OCI-LY3 (cell line): Measurements from ENCODE around the gene RESF1.

Experiments used
- H2AFZ ChIP-seq: fragments of 200-600, 300-600 bp; shearing (Covaris generic); 2 replicates; pipeline ENCODE4 v1.6.0; 2014; ENCODE audit warnings: antibody characterized with exemption, low read depth, low read length
- H3K27ac ChIP-seq: fragments of 200-600, 300-600 bp; sonication (generic); 2 replicates; pipeline ENCODE4 v1.5.1; 2014; ENCODE audit warnings: mild to moderate bottlenecking, low read length, moderate library complexity, mixed read lengths
- H3K27me3 ChIP-seq: fragments of 200-600, 300-600 bp; sonication (generic); 2 replicates; pipeline ENCODE4 v1.6.1; 2014; ENCODE audit warnings: low read depth, low read length, mixed read lengths
- H3K36me3 ChIP-seq: fragments of 200-600, 300-600 bp; sonication (generic); replicated peaks from 2 replicates; pipeline ENCODE3; 2014; ENCODE audit warnings: low read depth, low read length, mixed read lengths
- H3K4me1 ChIP-seq: fragments of 300-600, 200-600 bp; sonication (generic); 2 replicates; pipeline ENCODE4 v1.6.1; 2014; ENCODE audit warnings: low read length, mixed read lengths
- H3K4me2 ChIP-seq: fragments of 200-600, 300-600 bp; sonication (generic); 2 replicates; pipeline ENCODE4 v1.6.1; 2014; ENCODE audit warnings: low read length, mixed read lengths
- H3K4me3 ChIP-seq: fragments of 300-600, 200-600 bp; sonication (generic); 2 replicates; pipeline ENCODE4 v1.5.1; 2014; ENCODE audit warnings: antibody characterized with exemption, mild to moderate bottlenecking, low read length, moderate library complexity
- H3K79me2 ChIP-seq: fragments of 300-600, 200-600 bp; shearing (Covaris generic); 2 replicates; pipeline ENCODE4 v1.6.1; 2014; ENCODE audit warnings: mild to moderate bottlenecking, low read length, mixed read lengths
- H3K9ac ChIP-seq: fragments of 300-600, 200-600 bp; shearing (Covaris generic); 2 replicates; pipeline ENCODE4 v1.6.0; 2014; ENCODE audit warnings: mild to moderate bottlenecking, low read length, moderate library complexity
- H3K9me3 ChIP-seq: fragments of 200-600, 300-600 bp; shearing (Covaris generic); 2 replicates; pipeline ENCODE4 v1.6.1; 2014; ENCODE audit warnings: low read length, mixed read lengths; ENCODE audit not compliant: insufficient read depth
- H4K20me1 ChIP-seq: fragments of 200-600, 300-600 bp; sonication (generic); 2 replicates; pipeline ENCODE4 v1.6.1; 2016; ENCODE audit warnings: low read length, mixed read lengths; ENCODE audit not compliant: insufficient read depth
- EZH2phosphoT487 ChIP-seq: fragments of 200-600 bp; shearing (Covaris generic); IDR thresholded peaks from 2 replicates; pipeline ENCODE4 v1.6.1; 2018; ENCODE audit warnings: antibody characterized with exemption, mixed run types, low read depth
- TF ChIP-seq, protein P1 (sequence below): fragments of 200-600, 300-600 bp; sonication (generic); IDR thresholded peaks from 2 replicates; pipeline ENCODE4 v1.5.1; 2014; ENCODE audit warnings: antibody characterized with exemption, low read length, low read depth

The RESF1 gene

DNA sequence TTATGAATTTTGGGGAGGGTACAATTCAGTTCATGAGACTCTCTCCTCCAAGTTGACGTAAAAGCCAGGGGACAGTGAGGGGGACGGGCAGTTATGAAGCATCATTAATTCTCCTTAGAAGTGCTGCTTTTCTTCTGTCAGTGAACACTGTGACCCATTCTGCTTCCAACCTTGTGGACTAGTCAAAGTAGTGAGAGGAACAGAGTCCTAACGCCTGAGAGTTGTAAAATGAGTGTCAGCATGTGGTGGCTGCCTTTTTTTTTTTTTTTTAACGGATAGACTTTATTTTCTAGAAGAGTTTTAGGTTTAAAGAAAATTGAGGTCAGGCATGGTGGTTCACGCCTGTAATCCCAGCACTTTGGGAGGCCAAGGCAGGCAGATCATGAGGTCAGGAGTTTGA lies 15.5 kb downstream of the RESF1 start:
- peaks cover 64% of the 10 kb centered on the region for H3K79me2 ChIP-seq
- peaks cover 88% of the 10 kb centered on the region for H3K36me3 ChIP-seq

DNA sequence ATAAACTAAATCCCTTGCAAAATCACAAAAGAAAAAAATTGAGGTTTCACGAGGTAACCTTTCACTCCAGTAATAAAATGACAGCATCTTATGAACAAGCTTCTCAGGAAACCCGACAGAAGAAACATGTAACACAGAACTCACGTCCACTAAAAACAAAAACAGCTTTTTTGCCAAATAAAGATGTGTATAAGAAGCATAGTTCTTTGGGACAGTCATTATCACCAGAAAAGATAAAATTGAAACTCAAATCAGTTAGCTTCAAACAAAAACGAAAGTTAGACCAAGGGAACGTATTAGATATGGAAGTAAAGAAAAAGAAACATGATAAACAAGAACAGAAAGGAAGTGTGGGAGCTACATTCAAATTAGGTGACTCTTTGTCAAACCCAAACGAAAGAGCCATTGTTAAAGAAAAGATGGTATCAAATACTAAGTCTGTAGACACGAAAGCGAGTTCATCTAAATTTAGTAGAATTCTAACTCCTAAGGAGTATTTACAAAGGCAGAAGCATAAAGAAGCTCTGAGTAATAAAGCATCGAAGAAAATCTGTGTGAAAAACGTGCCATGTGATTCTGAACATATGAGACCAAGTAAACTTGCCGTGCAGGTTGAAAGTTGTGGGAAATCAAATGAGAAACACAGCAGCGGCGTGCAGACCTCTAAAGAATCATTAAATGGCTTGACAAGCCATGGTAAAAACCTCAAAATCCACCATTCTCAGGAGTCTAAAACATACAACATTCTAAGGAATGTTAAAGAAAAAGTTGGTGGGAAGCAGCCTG lies 25.8 kb downstream of the RESF1 start:
- peaks cover 20% of the 10 kb centered on the region for H3K9me3 ChIP-seq

More for the DNA sequence above, 15.5 kb downstream of the RESF1 start:
- Histone ChIP-seq H3K27ac (no peak overlapping the region), H3K4me3 (no peak overlapping the region), H2AFZ (no peak overlapping the region), H3K9ac (no peak overlapping the region), H3K4me1 (no peaks in the 10 kb centered on the region), H3K4me2 (no peak overlapping the region), H4K20me1 (peaks cover 5% of the 10 kb centered on the region; the same call in 1 of the 2 replicates), H3K27me3 (no peaks in the 10 kb centered on the region), H3K9me3 (peaks cover 13% of the 10 kb centered on the region; the same call in 1 of the 2 replicates)
- TF ChIP-seq, protein P1, sequence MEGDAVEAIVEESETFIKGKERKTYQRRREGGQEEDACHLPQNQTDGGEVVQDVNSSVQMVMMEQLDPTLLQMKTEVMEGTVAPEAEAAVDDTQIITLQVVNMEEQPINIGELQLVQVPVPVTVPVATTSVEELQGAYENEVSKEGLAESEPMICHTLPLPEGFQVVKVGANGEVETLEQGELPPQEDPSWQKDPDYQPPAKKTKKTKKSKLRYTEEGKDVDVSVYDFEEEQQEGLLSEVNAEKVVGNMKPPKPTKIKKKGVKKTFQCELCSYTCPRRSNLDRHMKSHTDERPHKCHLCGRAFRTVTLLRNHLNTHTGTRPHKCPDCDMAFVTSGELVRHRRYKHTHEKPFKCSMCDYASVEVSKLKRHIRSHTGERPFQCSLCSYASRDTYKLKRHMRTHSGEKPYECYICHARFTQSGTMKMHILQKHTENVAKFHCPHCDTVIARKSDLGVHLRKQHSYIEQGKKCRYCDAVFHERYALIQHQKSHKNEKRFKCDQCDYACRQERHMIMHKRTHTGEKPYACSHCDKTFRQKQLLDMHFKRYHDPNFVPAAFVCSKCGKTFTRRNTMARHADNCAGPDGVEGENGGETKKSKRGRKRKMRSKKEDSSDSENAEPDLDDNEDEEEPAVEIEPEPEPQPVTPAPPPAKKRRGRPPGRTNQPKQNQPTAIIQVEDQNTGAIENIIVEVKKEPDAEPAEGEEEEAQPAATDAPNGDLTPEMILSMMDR = no peak
- TF ChIP-seq EZH2phosphoT487 = no peak

DNA sequence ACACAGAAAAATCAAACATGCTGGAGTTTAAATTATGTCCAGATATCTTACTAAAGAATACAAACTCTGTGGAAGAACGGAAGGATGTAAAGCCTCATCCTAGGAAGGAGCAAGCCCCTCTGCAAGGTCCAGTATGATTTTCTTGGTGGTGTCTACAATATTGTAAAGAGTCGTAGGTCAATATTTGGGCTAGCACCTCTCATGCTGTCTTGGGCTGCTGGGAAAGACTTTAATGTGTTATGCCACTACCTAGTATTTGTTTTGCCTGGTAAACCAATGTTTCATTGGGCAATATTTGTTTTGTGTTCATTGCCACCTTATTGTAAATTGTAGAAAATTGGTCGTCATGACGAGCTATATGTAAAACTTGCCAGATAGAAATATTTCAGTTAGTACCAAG lies 26.6 kb downstream of the RESF1 start:
- Histone ChIP-seq H4K20me1 (0 out of 2 replicates have a peak, but pooled peaks cover 3% of the 10 kb centered on the region), H3K27ac (no peak overlapping the region), H3K4me3 (no peak overlapping the region), H3K27me3 (no peaks in the 10 kb centered on the region), H3K4me1 (peaks cover 14% of the 10 kb centered on the region), H3K9me3 (peaks cover 20% of the 10 kb centered on the region), H3K4me2 (no peak overlapping the region), H3K79me2 (peaks cover 29% of the 10 kb centered on the region), H3K9ac (no peak overlapping the region), H3K36me3 (peaks cover 70% of the 10 kb centered on the region), H2AFZ (no peak overlapping the region)
- TF ChIP-seq, protein P1 = no peak
- no peak for TF ChIP-seq EZH2phosphoT487

More for the DNA sequence above, 25.8 kb downstream of the RESF1 start:
- H3K27me3 ChIP-seq = no peaks in the 10 kb centered on the region
- peaks cover 72% of the 10 kb centered on the region for H3K36me3 ChIP-seq
- H3K4me1 ChIP-seq = peaks cover 14% of the 10 kb centered on the region
- H3K9ac ChIP-seq = no peak overlapping the region
- no peak overlapping the region for H3K27ac ChIP-seq
- TF ChIP-seq, protein P1 = no peak
- no peak for TF ChIP-seq EZH2phosphoT487
- H4K20me1 ChIP-seq = 0 out of 2 replicates have a peak, but pooled peaks cover 3% of the 10 kb centered on the region
- H2AFZ ChIP-seq = no peak overlapping the region
- H3K79me2 ChIP-seq = peaks cover 29% of the 10 kb centered on the region
- H3K4me2 ChIP-seq = no peak overlapping the region
- H3K4me3 ChIP-seq = no peak overlapping the region

DNA sequence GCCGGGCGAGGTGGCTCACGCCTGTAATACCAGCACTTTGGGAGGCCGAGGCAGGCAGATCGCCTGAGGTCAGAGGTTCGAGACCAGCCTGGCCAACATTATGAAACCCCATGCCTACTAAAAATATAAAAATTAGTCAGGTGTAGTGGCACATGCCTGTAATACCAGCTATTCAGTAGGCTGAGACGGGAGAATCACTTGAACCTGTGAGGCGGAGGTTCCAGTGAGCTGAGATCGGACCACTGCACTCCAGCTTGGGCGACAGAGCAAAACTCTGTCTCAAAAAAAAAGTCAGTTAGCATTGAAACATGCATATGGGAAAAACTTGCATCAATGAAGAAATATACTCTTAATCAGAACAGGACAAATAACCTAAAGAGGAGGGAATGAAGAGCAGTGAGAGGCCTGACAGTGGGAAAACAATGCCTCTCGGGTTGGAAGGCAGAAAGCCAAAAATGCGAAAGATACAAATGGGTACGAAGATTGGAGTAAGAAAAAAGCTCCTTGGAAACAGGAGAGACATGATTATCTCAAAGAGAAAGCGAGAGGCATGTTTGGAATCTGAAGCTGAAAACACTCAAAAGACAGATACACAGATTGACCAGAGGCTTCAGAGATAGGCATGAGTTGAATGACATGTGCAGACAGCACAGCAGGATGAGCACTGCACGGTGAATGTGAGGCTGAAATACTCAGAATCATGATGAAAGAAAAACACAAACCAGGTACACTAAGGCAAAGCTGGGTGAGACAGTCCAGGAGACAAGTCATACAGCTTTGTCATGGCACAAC lies 30.6 kb downstream of the RESF1 start:
- Histone ChIP-seq H3K9me3 (peaks cover 1% of the 10 kb centered on the region; the same call in 1 of the 2 replicates), H3K27ac (no peak overlapping the region), H2AFZ (no peak overlapping the region), H3K4me1 (peaks cover 14% of the 10 kb centered on the region), H3K27me3 (no peaks in the 10 kb centered on the region), H3K4me2 (no peak overlapping the region), H3K9ac (no peak overlapping the region), H3K36me3 (peaks cover 51% of the 10 kb centered on the region), H3K4me3 (no peak overlapping the region), H4K20me1 (0 out of 2 replicates have a peak, but pooled peaks cover 3% of the 10 kb centered on the region), H3K79me2 (peaks cover 29% of the 10 kb centered on the region; the same call in 1 of the 2 replicates)
- TF ChIP-seq EZH2phosphoT487 = no peak
- TF ChIP-seq, protein P1 = no peak
